H1 (cell line): ENCODE measurements around the gene RNF208. TPM values are rescaled to one million over a fixed set of nuclear protein-coding genes. Genes with fewer than 3 reads are reported as not detected.

ENCODE experiments used
- CTCF ChIA-PET: fragments of 300-600 bp; sonication (Branson Sonifier 250); formaldehyde crosslinking; loops from one replicate; lab custom pipeline; 2021; ENCODE audit not compliant: partially characterized antibody; lab: Charles Lee
- POLR2A ChIA-PET: fragments of 300-600 bp; sonication (Branson Sonifier 250); formaldehyde crosslinking; loops from one replicate; lab custom pipeline; 2021; ENCODE audit warnings: inconsistent platforms; ENCODE audit not compliant: partially characterized antibody; lab: Charles Lee
- DNase-seq, 2 experiments: peaks; one replicate each; pipeline versions ENCODE4 v3.0.0 to v3.0.0-alpha.2; 2010 to 2022; ENCODE audit warnings: low spot score in 2 of 2, low read depth in 1 of 2, mixed read lengths in 1 of 2
- FAIRE-seq: peaks from 2 replicates; lab custom pipeline; 2011; peaks lifted over from hg19 to GRCh38; lab: Jason Lieb, UNC
- H2AFZ ChIP-seq: 2 replicates; pipeline ENCODE4 v1.8.1; 2012; ENCODE audit warnings: low read length, inconsistent platforms
- H2AK5ac ChIP-seq: 2 replicates; pipeline ENCODE4 v1.6.1; 2013; ENCODE audit warnings: low read depth, low read length
- H2BK120ac ChIP-seq: replicated peaks from 2 replicates; pipeline ENCODE3; 2013; ENCODE audit warnings: low read depth, low read length, inconsistent platforms
- H2BK12ac ChIP-seq: 2 replicates; pipeline ENCODE4 v1.6.1; 2013; ENCODE audit warnings: low read depth, low read length
- H2BK15ac ChIP-seq: 2 replicates; pipeline ENCODE4 v1.6.1; 2013; ENCODE audit warnings: low read length
- H2BK20ac ChIP-seq: 2 replicates; pipeline ENCODE4 v1.6.1; 2013; ENCODE audit warnings: low read length
- H2BK5ac ChIP-seq: 2 replicates; pipeline ENCODE4 v1.6.1; 2013; ENCODE audit warnings: low read depth, low read length
- H3K14ac ChIP-seq: 2 replicates; pipeline ENCODE4 v1.6.1; 2013; ENCODE audit warnings: inconsistent platforms; ENCODE audit not compliant: insufficient read length
- H3K18ac ChIP-seq: 2 replicates; pipeline ENCODE4 v1.6.1; 2013; ENCODE audit warnings: low read length; ENCODE audit errors: extremely low read depth
- H3K23ac ChIP-seq: 2 replicates; pipeline ENCODE4 v1.6.1; 2013; ENCODE audit warnings: inconsistent platforms; ENCODE audit not compliant: insufficient read length
- H3K23me2 ChIP-seq: 2 replicates; pipeline ENCODE4 v1.6.1; 2013; ENCODE audit warnings: low read depth, low read length
- H3K27ac ChIP-seq: 2 replicates; pipeline ENCODE4 v1.6.1; 2011; ENCODE audit warnings: low read depth, low read length, inconsistent platforms
- H3K27me3 ChIP-seq, 4 experiments: replicated peaks in 1 of 4; 1 replicate in 1 of 4; 2 replicates in 3 of 4; pipeline versions ENCODE4 v1.6.1 to v1.8.1; 2011 to 2013; ENCODE audit warnings: low read length in 3 of 4, mild to moderate bottlenecking in 3 of 4, inconsistent platforms in 2 of 4, mixed read lengths in 2 of 4, moderate library complexity in 1 of 4; ENCODE audit not compliant: control insufficient read depth in 3 of 4, insufficient read depth in 3 of 4; ENCODE audit errors: extremely low read depth in 1 of 4
- H3K36me3 ChIP-seq, 4 experiments: 2 replicates each; pipeline versions ENCODE4 v1.6.1 to v1.8.1; 2011 to 2013; ENCODE audit warnings: mild to moderate bottlenecking in 4 of 4, low read length in 3 of 4, moderate library complexity in 2 of 4, control low read depth in 1 of 4, inconsistent platforms in 1 of 4; ENCODE audit not compliant: insufficient read depth in 4 of 4, control insufficient read depth in 2 of 4
- H3K4ac ChIP-seq: replicated peaks from 2 replicates; pipeline ENCODE3; 2013; ENCODE audit warnings: low read length, low read depth, mixed read lengths, inconsistent platforms; ENCODE audit not compliant: insufficient read length
- H3K4me1 ChIP-seq, 4 experiments: replicated peaks in 1 of 4; 1 replicate in 1 of 4; 2 replicates in 3 of 4; pipeline versions ENCODE4 v1.6.1 to v1.8.1; 2011 to 2013; ENCODE audit warnings: low read length in 3 of 4, inconsistent platforms in 2 of 4, mixed read lengths in 1 of 4; ENCODE audit not compliant: insufficient read depth in 4 of 4, control insufficient read depth in 3 of 4
- H3K4me2 ChIP-seq, 2 experiments: 2 replicates each; pipeline versions ENCODE4 v1.6.1 to v1.8.1; 2011 to 2013; ENCODE audit warnings: low read depth in 2 of 2, low read length in 2 of 2, control low read depth in 1 of 2, inconsistent platforms in 1 of 2, mild to moderate bottlenecking in 1 of 2; ENCODE audit not compliant: insufficient read depth in 1 of 2
- H3K4me3 ChIP-seq, 4 experiments: fragments of 200-600, 300-600 bp in 1 of 4; sonication (generic), shearing (Covaris generic), sonication (Bioruptor Twin) in 1 of 4; 2 replicates each; pipeline versions ENCODE4 v1.5.1 to v1.8.1; 2011 to 2016; ENCODE audit warnings: low read length in 4 of 4, low read depth in 3 of 4, control low read depth in 2 of 4, inconsistent platforms in 2 of 4, mild to moderate bottlenecking in 2 of 4, mixed read lengths in 1 of 4, moderate library complexity in 1 of 4; ENCODE audit not compliant: insufficient read depth in 2 of 4; ENCODE audit errors: extremely low read depth in 1 of 4
- H3K56ac ChIP-seq: replicated peaks from 2 replicates; pipeline ENCODE3; 2013; ENCODE audit warnings: low read depth, mild to moderate bottlenecking, mixed read lengths, low read length, inconsistent platforms; ENCODE audit not compliant: insufficient read length
- H3K79me1 ChIP-seq: 2 replicates; pipeline ENCODE4 v1.6.1; 2013; ENCODE audit warnings: low read depth, low read length, control low read depth
- H3K79me2 ChIP-seq, 2 experiments: 2 replicates each; pipeline versions ENCODE4 v1.6.1 to v1.8.1; 2012 to 2013; ENCODE audit warnings: low read length in 2 of 2, mild to moderate bottlenecking in 2 of 2, inconsistent platforms in 1 of 2; ENCODE audit not compliant: insufficient read depth in 2 of 2, control insufficient read depth in 1 of 2
- H3K9ac ChIP-seq, 4 experiments: replicated peaks in 1 of 4; 1 replicate in 1 of 4; 2 replicates in 3 of 4; pipeline versions ENCODE4 v1.6.1 to v1.8.1; 2011 to 2013; ENCODE audit warnings: low read depth in 3 of 4, low read length in 3 of 4, control low read depth in 2 of 4, mild to moderate bottlenecking in 2 of 4, moderate library complexity in 2 of 4, inconsistent platforms in 1 of 4; ENCODE audit errors: extremely low read depth in 1 of 4
- H3K9me3 ChIP-seq, 2 experiments: 2 replicates each; pipeline versions ENCODE4 v1.6.1 to v1.8.1; 2012 to 2013; ENCODE audit warnings: mild to moderate bottlenecking in 2 of 2, moderate library complexity in 2 of 2, control low read depth in 1 of 2, inconsistent platforms in 1 of 2, low read depth in 1 of 2, low read length in 1 of 2, mixed read lengths in 1 of 2; ENCODE audit not compliant: insufficient read depth in 2 of 2
- H4K20me1 ChIP-seq, 2 experiments: replicated peaks in 1 of 2; 2 replicates each; pipeline versions ENCODE3 to v1.8.1; 2011 to 2013; ENCODE audit warnings: inconsistent platforms in 2 of 2, low read length in 2 of 2, mild to moderate bottlenecking in 1 of 2; ENCODE audit not compliant: insufficient read depth in 2 of 2, control insufficient read depth in 1 of 2
- H4K5ac ChIP-seq: 2 replicates; pipeline ENCODE4 v1.6.1; 2013; ENCODE audit warnings: low read length, low read depth, mixed read lengths, inconsistent platforms; ENCODE audit not compliant: insufficient read length
- H4K8ac ChIP-seq: 2 replicates; pipeline ENCODE4 v1.8.0; 2013; ENCODE audit warnings: mild to moderate bottlenecking, moderate library complexity, low read length, inconsistent platforms; ENCODE audit not compliant: insufficient read depth; ENCODE audit errors: extremely low read depth
- H4K91ac ChIP-seq: replicated peaks from 2 replicates; pipeline ENCODE3; 2013; ENCODE audit warnings: low read length, mixed read lengths, inconsistent platforms; ENCODE audit not compliant: insufficient read length
- CHD1 ChIP-seq: IDR thresholded peaks from 2 replicates; pipeline ENCODE4 v1.6.1; 2012; ENCODE audit warnings: low read depth, low read length, improper control_type of control experiment
- WGBS, 2 experiments: shearing (Covaris generic) in 1 of 2; methylation state at CpG; one replicate each; pipeline versions ENCODE4 v1.1.6 to v1.1.7; 2013 to 2015; ENCODE audit warnings: low lambda C conversion rate in 2 of 2, mixed read lengths in 2 of 2, inconsistent platforms in 1 of 2, low coverage in 1 of 2, missing lambda C conversion rate in 1 of 2; ENCODE audit not compliant: insufficient replicate concordance in 2 of 2, insufficient coverage in 1 of 2, insufficient read length in 1 of 2; ENCODE audit errors: extremely low coverage in 1 of 2, missing lambda C conversion rate in 1 of 2; 5-methylcytosine and 5-hydroxymethylcytosine counted together
- polyA plus RNA-seq, 7 experiments: library from polyadenylated mRNA; depleted of rRNA in 3 of 7; stranded (reverse) in 5 of 7; unstranded in 2 of 7; fragments of >200 nt in 5 of 7; fragments of 200-250 nt in 2 of 7; gene quantifications; 1 replicate in 5 of 7; 2 replicates in 1 of 7; 4 replicates in 1 of 7; pipeline versions ENCODE4 v1.2.1 to v1.2.3, GENCODE V29; 2011 to 2013; ENCODE audit warnings: missing spikeins in 2 of 7, mixed read lengths in 2 of 7
- total RNA-seq: library from RNA; stranded (reverse); fragmentation: NEBNext Ultra II Directional; extraction: Animal tissue kit (Norgen Biotek cat#: 25700); gene quantifications from 2 replicates; pipeline ENCODE4 v1.2.1, GENCODE V29; 2021

Gene RNF208
- total and polyA plus RNA-seq, 2 of the 8 experiments (the other 6 are each of a cell fraction or from before 2014, with no cell fraction given), result 2.7 to 7.7 TPM

DNA sequence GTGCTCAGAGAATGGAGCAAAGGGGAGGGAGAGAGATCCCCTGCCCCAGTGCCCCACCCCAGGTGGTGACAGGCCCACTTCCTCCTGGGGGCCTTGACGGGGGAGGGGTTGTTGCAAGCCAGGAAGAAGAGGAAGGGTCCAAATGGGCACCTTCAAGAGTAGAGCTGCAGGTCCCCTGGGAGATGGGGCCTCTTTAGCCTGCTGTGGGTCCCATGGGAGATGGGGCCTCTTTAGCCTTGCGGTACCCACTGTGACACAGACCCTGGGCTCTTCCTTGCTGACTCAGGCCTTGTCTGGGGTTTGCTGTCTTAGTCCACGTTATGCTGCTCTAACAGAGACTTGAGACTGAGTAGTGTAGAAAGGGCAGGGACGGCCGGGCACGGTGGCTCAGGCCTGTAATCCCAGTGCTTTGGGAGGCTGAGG, 45.9 kb upstream of the RNF208 start:
- Histone ChIP-seq H3K4me2 (no peak overlapping the region), H3K18ac (no peak overlapping the region), H3K56ac (no peak overlapping the region), H3K27ac (no peak overlapping the region), H2BK20ac (no peak overlapping the region), H2AK5ac (no peak overlapping the region), H3K4ac (no peak overlapping the region), H2BK5ac (no peak overlapping the region), H3K9ac (no peak overlapping the region), H3K4me1 (no peaks in the 10 kb centered on the region), H2AFZ (no peak overlapping the region), H4K91ac (no peak overlapping the region), H3K79me2 (no peaks in the 10 kb centered on the region), H3K27me3 (no peaks in the 10 kb centered on the region), H3K4me3 (no peak overlapping the region), H4K20me1 (peaks cover 4 to 9% of the 10 kb centered on the region in 2 experiments), H3K36me3 (peaks cover 6 to 37% (median 27%) of the 10 kb centered on the region in 4 experiments), H4K8ac (no peak overlapping the region), H3K23ac (no peak overlapping the region), H3K79me1 (no peaks in the 10 kb centered on the region), H3K23me2 (no peaks in the 10 kb centered on the region), H2BK12ac (no peak overlapping the region), H2BK120ac (no peak overlapping the region), H4K5ac (no peak overlapping the region), H3K14ac (no peak overlapping the region), H2BK15ac (no peak overlapping the region), H3K9me3 (no peaks in the 10 kb centered on the region)
- WGBS, 2 experiments, result 95% methylated on average over 6 of the region's 6 CpGs; no CpG with 5 or more reads in 1 of the 2 experiments
- DNase-seq, result no peak
- ChIA-PET POLR2A (interaction anchor here (1.7 to 69.9 kb wide), 3 partner anchors 11 to 33 kb away, joined by 4 to 1462 read pairs (median 1462); partner anchors contain the start of genes CYSRT1, NDOR1, NELFB and RNF208), CTCF (interaction anchor here (0.8 to 2.6 kb wide), 5 partner anchors 14 to 177 kb away, joined by 3 to 11 read pairs (median 3); no protein-coding TSS in a partner anchor)
- TF ChIP-seq CHD1, result no peak
- no peak for FAIRE-seq
